ENCODE measurements around the gene SLC2A5.

Gene SLC2A5

DNA sequence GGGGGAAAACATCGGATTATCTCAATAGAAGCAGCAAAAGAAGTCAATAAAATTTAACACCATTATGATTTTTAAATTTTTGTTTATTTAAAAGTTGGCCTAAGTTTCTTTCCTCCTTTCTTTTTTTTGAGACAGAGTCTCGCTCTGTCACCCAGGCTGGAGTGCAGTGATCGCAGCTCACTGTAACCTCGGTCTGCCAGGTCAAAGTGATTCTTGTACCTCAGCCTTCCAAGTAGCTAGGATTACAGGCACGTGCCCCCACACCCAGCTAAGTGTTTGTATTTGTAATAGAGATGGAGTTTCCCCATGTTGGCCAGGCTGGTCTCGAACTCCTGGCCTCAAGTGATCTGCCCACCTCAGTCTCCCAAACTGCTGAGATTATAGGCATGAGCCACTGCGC is 20.9 kb downstream of the SLC2A5 start:
- H3K36me3 ChIP-seq (ENCODE audit: low read length), result no peaks in the 10 kb centered on the region
- TF ChIP-seq, protein P1, sequence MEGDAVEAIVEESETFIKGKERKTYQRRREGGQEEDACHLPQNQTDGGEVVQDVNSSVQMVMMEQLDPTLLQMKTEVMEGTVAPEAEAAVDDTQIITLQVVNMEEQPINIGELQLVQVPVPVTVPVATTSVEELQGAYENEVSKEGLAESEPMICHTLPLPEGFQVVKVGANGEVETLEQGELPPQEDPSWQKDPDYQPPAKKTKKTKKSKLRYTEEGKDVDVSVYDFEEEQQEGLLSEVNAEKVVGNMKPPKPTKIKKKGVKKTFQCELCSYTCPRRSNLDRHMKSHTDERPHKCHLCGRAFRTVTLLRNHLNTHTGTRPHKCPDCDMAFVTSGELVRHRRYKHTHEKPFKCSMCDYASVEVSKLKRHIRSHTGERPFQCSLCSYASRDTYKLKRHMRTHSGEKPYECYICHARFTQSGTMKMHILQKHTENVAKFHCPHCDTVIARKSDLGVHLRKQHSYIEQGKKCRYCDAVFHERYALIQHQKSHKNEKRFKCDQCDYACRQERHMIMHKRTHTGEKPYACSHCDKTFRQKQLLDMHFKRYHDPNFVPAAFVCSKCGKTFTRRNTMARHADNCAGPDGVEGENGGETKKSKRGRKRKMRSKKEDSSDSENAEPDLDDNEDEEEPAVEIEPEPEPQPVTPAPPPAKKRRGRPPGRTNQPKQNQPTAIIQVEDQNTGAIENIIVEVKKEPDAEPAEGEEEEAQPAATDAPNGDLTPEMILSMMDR (IDR thresholded peaks at IDR 0.05; ENCODE audit: insufficient read depth, low read length, poor library complexity, severe bottlenecking), result no peak
- no peak for TF ChIP-seq EZH2phosphoT487 (conservative IDR thresholded peaks at IDR 0.05; ENCODE audit: low read length)
- H3K4me2 ChIP-seq (ENCODE audit: low read depth, low read length, poor library complexity, severe bottlenecking), result no peak overlapping the region
- H3K9ac ChIP-seq (ENCODE audit: low read length), result no peak overlapping the region
- H3K79me2 ChIP-seq (ENCODE audit: insufficient read depth, low read length), result no peaks in the 10 kb centered on the region
- H3K4me3 ChIP-seq (ENCODE audit: insufficient read depth, low read length, poor library complexity, severe bottlenecking), result no peak overlapping the region
- no peaks in the 10 kb centered on the region for H3K9me2 ChIP-seq (replicated peaks; ENCODE audit: insufficient read depth, low read length)
- H3K27me3 ChIP-seq (ENCODE audit: low read length), result no peaks in the 10 kb centered on the region
- no peaks in the 10 kb centered on the region for H4K20me1 ChIP-seq (ENCODE audit: low read depth, low read length)
- H3K27ac ChIP-seq (ENCODE audit: low read depth, low read length), result no peak overlapping the region
- H3F3A ChIP-seq (ENCODE audit: insufficient read depth), result no peaks in the 10 kb centered on the region
- H3K9me3 ChIP-seq (ENCODE audit: insufficient read depth, low read length), result no peaks in the 10 kb centered on the region
- no peak overlapping the region for H2AFZ ChIP-seq (ENCODE audit: low read depth, low read length, severe bottlenecking)

DNA sequence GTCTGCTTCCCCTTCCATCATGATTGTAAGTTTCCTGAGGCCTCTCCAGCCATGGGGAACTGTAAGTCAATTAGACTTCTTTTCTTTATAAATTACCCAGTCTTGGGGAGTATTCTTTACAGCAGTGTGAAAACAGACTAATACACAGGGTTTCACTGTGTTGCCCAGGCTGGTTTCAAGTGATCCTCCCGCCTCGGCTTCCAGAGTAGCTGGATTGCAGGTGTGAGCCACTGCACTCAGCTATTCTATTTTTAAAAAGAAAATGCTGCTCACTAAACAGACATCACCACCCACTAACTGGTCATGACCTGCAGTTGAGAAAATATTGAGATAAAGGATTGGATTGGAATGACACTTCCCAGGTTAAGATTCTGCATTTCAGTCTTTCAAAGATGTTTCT is 22.4 kb downstream of the SLC2A5 start:
- Histone ChIP-seq H3F3A (ENCODE audit: insufficient read depth) (no peaks in the 10 kb centered on the region), H3K9me3 (ENCODE audit: insufficient read depth, low read length) (no peaks in the 10 kb centered on the region), H3K27ac (ENCODE audit: low read depth, low read length) (no peak overlapping the region), H3K4me3 (ENCODE audit: insufficient read depth, low read length, poor library complexity, severe bottlenecking) (no peak overlapping the region), H3K9me2 (replicated peaks; ENCODE audit: insufficient read depth, low read length) (no peaks in the 10 kb centered on the region), H3K79me2 (ENCODE audit: insufficient read depth, low read length) (no peaks in the 10 kb centered on the region), H3K9ac (ENCODE audit: low read length) (no peak overlapping the region), H4K20me1 (ENCODE audit: low read depth, low read length) (no peaks in the 10 kb centered on the region), H2AFZ (ENCODE audit: low read depth, low read length, severe bottlenecking) (no peak overlapping the region), H3K4me2 (ENCODE audit: low read depth, low read length, poor library complexity, severe bottlenecking) (no peak overlapping the region), H3K36me3 (ENCODE audit: low read length) (no peaks in the 10 kb centered on the region), H3K27me3 (ENCODE audit: low read length) (no peaks in the 10 kb centered on the region)
- no peak for TF ChIP-seq EZH2phosphoT487 (conservative IDR thresholded peaks at IDR 0.05; ENCODE audit: low read length)
- TF ChIP-seq, protein P1 (IDR thresholded peaks at IDR 0.05; ENCODE audit: insufficient read depth, low read length, poor library complexity, severe bottlenecking), result no peak

DNA sequence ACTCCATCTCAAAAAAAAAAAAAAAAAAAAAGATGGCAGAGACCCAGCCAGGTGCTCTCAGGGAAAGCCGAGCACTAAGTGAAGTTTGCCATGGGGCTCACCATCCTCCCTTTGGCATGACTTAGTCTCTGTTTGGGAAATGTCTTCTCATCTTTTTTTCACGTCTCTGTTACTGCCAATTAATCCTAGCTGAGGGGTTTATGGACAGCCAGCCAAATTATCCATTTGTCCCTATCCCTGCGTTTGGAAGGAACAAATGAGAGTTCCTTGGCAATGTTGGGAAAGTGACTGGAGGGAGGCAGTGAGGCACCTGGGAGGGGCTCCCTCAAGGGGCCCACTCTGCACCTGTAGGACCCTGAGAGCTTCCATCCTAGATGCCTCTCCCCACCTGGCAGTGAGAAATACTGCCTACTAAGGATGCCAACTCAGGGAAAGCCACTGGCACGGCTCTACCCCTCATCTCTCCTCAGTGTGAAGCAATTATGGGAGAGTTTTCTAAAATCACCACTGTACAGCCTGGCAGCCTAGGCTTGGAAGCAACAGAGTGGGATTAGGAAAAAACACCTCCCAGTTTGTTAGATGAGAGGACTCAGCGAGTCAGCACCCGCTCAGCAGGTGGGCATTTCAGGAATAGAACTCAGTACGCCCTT is 23.4 kb downstream of the SLC2A5 start:
- Histone ChIP-seq H2AFZ (ENCODE audit: low read depth, low read length, severe bottlenecking) (no peak overlapping the region), H3K27ac (ENCODE audit: low read depth, low read length) (no peak overlapping the region), H3F3A (ENCODE audit: insufficient read depth) (no peaks in the 10 kb centered on the region), H3K4me3 (ENCODE audit: insufficient read depth, low read length, poor library complexity, severe bottlenecking) (no peak overlapping the region), H3K9me3 (ENCODE audit: insufficient read depth, low read length) (no peaks in the 10 kb centered on the region), H4K20me1 (ENCODE audit: low read depth, low read length) (no peaks in the 10 kb centered on the region), H3K36me3 (ENCODE audit: low read length) (no peaks in the 10 kb centered on the region), H3K9me2 (replicated peaks; ENCODE audit: insufficient read depth, low read length) (no peaks in the 10 kb centered on the region), H3K79me2 (ENCODE audit: insufficient read depth, low read length) (no peaks in the 10 kb centered on the region), H3K27me3 (ENCODE audit: low read length) (no peaks in the 10 kb centered on the region), H3K9ac (ENCODE audit: low read length) (no peak overlapping the region), H3K4me2 (ENCODE audit: low read depth, low read length, poor library complexity, severe bottlenecking) (no peak overlapping the region)
- no peak for TF ChIP-seq EZH2phosphoT487 (conservative IDR thresholded peaks at IDR 0.05; ENCODE audit: low read length)
- TF ChIP-seq, protein P1 (IDR thresholded peaks at IDR 0.05; ENCODE audit: insufficient read depth, low read length, poor library complexity, severe bottlenecking), result no peak
